ENCODE data around the gene VAC14.

Gene VAC14

GRCh38 chr16:70651524-70651923 lies 149.4 kb downstream of the VAC14 start:
- H3K9ac ChIP-seq (ENCODE audit: low read length): no peak overlapping the region
- H3K4ac ChIP-seq (ENCODE audit: low read depth, low read length): no peak overlapping the region
- H3K36me3 ChIP-seq (ENCODE audit: control insufficient read depth, insufficient read depth, low read length): no peaks in the 10 kb centered on the region
- H2BK120ac ChIP-seq (ENCODE audit: low read depth, low read length): no peak overlapping the region
- H3K4me3 ChIP-seq (ENCODE audit: low read length): no peak overlapping the region
- no peak overlapping the region for H4K5ac ChIP-seq (ENCODE audit: low read length)
- H3K23ac ChIP-seq (ENCODE audit: low read length): no peak overlapping the region
- no peak for DNase-seq
- no peak overlapping the region for H2AK5ac ChIP-seq (ENCODE audit: low read length)
- no peaks in the 10 kb centered on the region for H3K79me2 ChIP-seq (ENCODE audit: control insufficient read depth, insufficient read depth, low read length)
- no peak overlapping the region for H3K18ac ChIP-seq (ENCODE audit: low read length)
- H3K27ac ChIP-seq (ENCODE audit: low read depth, low read length): no peak overlapping the region
- H2BK5ac ChIP-seq (ENCODE audit: low read length): no peak overlapping the region
- no CpG with 5 or more reads among the region's 3 CpGs for WGBS (ENCODE audit: extremely low coverage, insufficient coverage, low lambda C conversion rate)
- no peaks in the 10 kb centered on the region for H3K27me3 ChIP-seq (ENCODE audit: insufficient read depth, low read length, poor library complexity)
- H3K4me2 ChIP-seq (ENCODE audit: low read length): no peak overlapping the region
- H3K79me1 ChIP-seq (ENCODE audit: low read length): no peaks in the 10 kb centered on the region
- no peak overlapping the region for H2BK15ac ChIP-seq (replicated peaks; ENCODE audit: low read depth)
- H4K8ac ChIP-seq (ENCODE audit: low read depth, low read length): no peak overlapping the region
- no peaks in the 10 kb centered on the region for H3K4me1 ChIP-seq (ENCODE audit: control insufficient read depth, low read depth, low read length)
- H3K56ac ChIP-seq (ENCODE audit: low read length): no peak overlapping the region

GRCh38 chr16:70650216-70650615 lies 150.7 kb downstream of the VAC14 start:
- Histone ChIP-seq H3K27me3 (ENCODE audit: insufficient read depth, low read length, poor library complexity) (no peaks in the 10 kb centered on the region), H3K27ac (ENCODE audit: low read depth, low read length) (no peak overlapping the region), H4K8ac (ENCODE audit: low read depth, low read length) (no peak overlapping the region), H2BK120ac (ENCODE audit: low read depth, low read length) (no peak overlapping the region), H2BK5ac (ENCODE audit: low read length) (no peak overlapping the region), H3K4me3 (ENCODE audit: low read length) (no peak overlapping the region), H3K79me1 (ENCODE audit: low read length) (no peaks in the 10 kb centered on the region), H3K4me1 (ENCODE audit: control insufficient read depth, low read depth, low read length) (no peaks in the 10 kb centered on the region), H3K36me3 (ENCODE audit: control insufficient read depth, insufficient read depth, low read length) (no peaks in the 10 kb centered on the region), H4K5ac (ENCODE audit: low read length) (no peak overlapping the region), H3K56ac (ENCODE audit: low read length) (no peak overlapping the region), H3K79me2 (ENCODE audit: control insufficient read depth, insufficient read depth, low read length) (no peaks in the 10 kb centered on the region), H3K18ac (ENCODE audit: low read length) (no peak overlapping the region), H3K9ac (ENCODE audit: low read length) (no peak overlapping the region), H3K23ac (ENCODE audit: low read length) (no peak overlapping the region), H3K4ac (ENCODE audit: low read depth, low read length) (no peak overlapping the region), H2BK15ac (replicated peaks; ENCODE audit: low read depth) (no peak overlapping the region), H3K4me2 (ENCODE audit: low read length) (no peak overlapping the region), H2AK5ac (ENCODE audit: low read length) (no peak overlapping the region)
- DNase-seq: no peak
- no CpG with 5 or more reads among the region's 4 CpGs for WGBS (ENCODE audit: extremely low coverage, insufficient coverage, low lambda C conversion rate)

GRCh38 chr16:70649300-70649699 lies 151.7 kb downstream of the VAC14 start:
- Histone ChIP-seq H2BK120ac (ENCODE audit: low read depth, low read length) (no peak overlapping the region), H2AK5ac (ENCODE audit: low read length) (no peak overlapping the region), H4K5ac (ENCODE audit: low read length) (no peak overlapping the region), H3K4me1 (ENCODE audit: control insufficient read depth, low read depth, low read length) (no peaks in the 10 kb centered on the region), H3K18ac (ENCODE audit: low read length) (no peak overlapping the region), H3K9ac (ENCODE audit: low read length) (no peak overlapping the region), H3K27me3 (ENCODE audit: insufficient read depth, low read length, poor library complexity) (no peaks in the 10 kb centered on the region), H3K79me2 (ENCODE audit: control insufficient read depth, insufficient read depth, low read length) (no peaks in the 10 kb centered on the region), H3K56ac (ENCODE audit: low read length) (no peak overlapping the region), H4K8ac (ENCODE audit: low read depth, low read length) (no peak overlapping the region), H2BK5ac (ENCODE audit: low read length) (no peak overlapping the region), H3K36me3 (ENCODE audit: control insufficient read depth, insufficient read depth, low read length) (no peaks in the 10 kb centered on the region), H3K27ac (ENCODE audit: low read depth, low read length) (no peak overlapping the region), H3K4ac (ENCODE audit: low read depth, low read length) (no peak overlapping the region), H3K79me1 (ENCODE audit: low read length) (no peaks in the 10 kb centered on the region), H3K4me2 (ENCODE audit: low read length) (no peak overlapping the region), H2BK15ac (replicated peaks; ENCODE audit: low read depth) (no peak overlapping the region), H3K4me3 (ENCODE audit: low read length) (no peak overlapping the region), H3K23ac (ENCODE audit: low read length) (no peak overlapping the region)
- no peak for DNase-seq
- no CpG with 5 or more reads among the region's 7 CpGs for WGBS (ENCODE audit: extremely low coverage, insufficient coverage, low lambda C conversion rate)

GRCh38 chr16:70648606-70649005 lies 152.4 kb downstream of the VAC14 start:
- H3K4me2 ChIP-seq (ENCODE audit: low read length): no peak overlapping the region
- H3K4me3 ChIP-seq (ENCODE audit: low read length): no peak overlapping the region
- no peak overlapping the region for H3K18ac ChIP-seq (ENCODE audit: low read length)
- no peaks in the 10 kb centered on the region for H3K4me1 ChIP-seq (ENCODE audit: control insufficient read depth, low read depth, low read length)
- no peak overlapping the region for H3K27ac ChIP-seq (ENCODE audit: low read depth, low read length)
- WGBS (ENCODE audit: extremely low coverage, insufficient coverage, low lambda C conversion rate): no CpG with 5 or more reads among the region's 6 CpGs
- no peak overlapping the region for H3K9ac ChIP-seq (ENCODE audit: low read length)
- no peaks in the 10 kb centered on the region for H3K79me1 ChIP-seq (ENCODE audit: low read length)
- no peak for DNase-seq
- no peak overlapping the region for H2AK5ac ChIP-seq (ENCODE audit: low read length)
- no peaks in the 10 kb centered on the region for H3K79me2 ChIP-seq (ENCODE audit: control insufficient read depth, insufficient read depth, low read length)
- no peak overlapping the region for H3K56ac ChIP-seq (ENCODE audit: low read length)
- H3K4ac ChIP-seq (ENCODE audit: low read depth, low read length): no peak overlapping the region
- H2BK120ac ChIP-seq (ENCODE audit: low read depth, low read length): no peak overlapping the region
- H3K36me3 ChIP-seq (ENCODE audit: control insufficient read depth, insufficient read depth, low read length): no peaks in the 10 kb centered on the region
- H4K5ac ChIP-seq (ENCODE audit: low read length): no peak overlapping the region
- no peak overlapping the region for H2BK15ac ChIP-seq (replicated peaks; ENCODE audit: low read depth)
- H2BK5ac ChIP-seq (ENCODE audit: low read length): no peak overlapping the region
- H3K27me3 ChIP-seq (ENCODE audit: insufficient read depth, low read length, poor library complexity): no peaks in the 10 kb centered on the region
- no peak overlapping the region for H4K8ac ChIP-seq (ENCODE audit: low read depth, low read length)
- no peak overlapping the region for H3K23ac ChIP-seq (ENCODE audit: low read length)

- Histone ChIP-seq H3K79me1 (ENCODE audit: low read length) (no peaks in the 10 kb centered on the region), H3K23ac (ENCODE audit: low read length) (no peak overlapping the region), H3K9ac (ENCODE audit: low read length) (no peak overlapping the region), H3K4me3 (ENCODE audit: low read length) (no peak overlapping the region), H4K8ac (ENCODE audit: low read depth, low read length) (no peak overlapping the region), H3K36me3 (ENCODE audit: control insufficient read depth, insufficient read depth, low read length) (no peaks in the 10 kb centered on the region), H3K56ac (ENCODE audit: low read length) (no peak overlapping the region), H2BK15ac (replicated peaks; ENCODE audit: low read depth) (no peak overlapping the region), H3K4me1 (ENCODE audit: control insufficient read depth, low read depth, low read length) (no peaks in the 10 kb centered on the region), H3K27ac (ENCODE audit: low read depth, low read length) (no peak overlapping the region), H3K18ac (ENCODE audit: low read length) (no peak overlapping the region), H3K4ac (ENCODE audit: low read depth, low read length) (no peak overlapping the region), H2BK5ac (ENCODE audit: low read length) (no peak overlapping the region), H2AK5ac (ENCODE audit: low read length) (no peak overlapping the region), H4K5ac (ENCODE audit: low read length) (no peak overlapping the region), H3K4me2 (ENCODE audit: low read length) (no peak overlapping the region), H3K27me3 (ENCODE audit: insufficient read depth, low read length, poor library complexity) (no peaks in the 10 kb centered on the region), H3K79me2 (ENCODE audit: control insufficient read depth, insufficient read depth, low read length) (no peaks in the 10 kb centered on the region), H2BK120ac (ENCODE audit: low read depth, low read length) (no peak overlapping the region)
- no peak for DNase-seq
- WGBS (ENCODE audit: extremely low coverage, insufficient coverage, low lambda C conversion rate): no CpG with 5 or more reads among the region's 15 CpGs
These were observed 153.3 kb downstream of the VAC14 start for GRCh38 chr16:70647441-70648359.

Measured in mesendoderm (in vitro differentiated cells).